Activated T-cell treated with anti-CD3 and anti-CD28 coated beads, Interleukin-2, amount 50 U/mL, for 4 hours (primary cell): ENCODE data around the gene GPD2. TPM values are rescaled to one million over a fixed set of nuclear protein-coding genes. Genes with fewer than 3 reads are reported as not detected.

Experiments
- ATAC-seq, 2 donors: fragments of 200-7000 bp; cut with Tn5 transposase; one replicate each; pipeline ENCODE4 v1.10.0; 2021
- DNase-seq: peaks from one replicate; pipeline ENCODE4 v3.0.0-alpha.2; 2020
- H3K27me3 Mint-ChIP-seq: one replicate; pipeline ENCODE4 v1.8.0; 2021; ENCODE audit warnings: low read depth, mixed read lengths
- H3K36me3 Mint-ChIP-seq: one replicate; pipeline ENCODE4 v1.8.0; 2022; ENCODE audit warnings: mixed read lengths; ENCODE audit not compliant: insufficient read depth
- H3K4me1 Mint-ChIP-seq: one replicate; pipeline ENCODE4 v1.8.0; 2021; ENCODE audit warnings: low read depth, mixed read lengths
- H3K4me3 Mint-ChIP-seq: one replicate; pipeline ENCODE4 v1.8.0; 2021; ENCODE audit warnings: mild to moderate bottlenecking, moderate library complexity, mixed read lengths
- H3K9me3 Mint-ChIP-seq: one replicate; pipeline ENCODE4 v1.8.0; 2021; ENCODE audit warnings: mixed read lengths
- total RNA-seq, 3 donors: library from RNA; stranded (reverse); gene quantifications; one replicate each; pipeline ENCODE4 v1.2.1, GENCODE V29; 2021

The GPD2 gene
- total RNA-seq, 3 donors from 2014 or later: 20.7 to 21.1 (median 21.0) TPM

GRCh38 chr2:156626931-156627330, 190.8 kb downstream of the GPD2 start:
- ATAC-seq (no peak), DNase-seq (no peak)
- H3K9me3 Mint-ChIP-seq: peaks cover 7% of the 10 kb centered on the region
- no peaks in the 10 kb centered on the region for H3K4me1 Mint-ChIP-seq
- peaks cover 13% of the 10 kb centered on the region for H3K27me3 Mint-ChIP-seq
- no peaks in the 10 kb centered on the region for H3K36me3 Mint-ChIP-seq
- no peak overlapping the region for H3K4me3 Mint-ChIP-seq

DNA sequence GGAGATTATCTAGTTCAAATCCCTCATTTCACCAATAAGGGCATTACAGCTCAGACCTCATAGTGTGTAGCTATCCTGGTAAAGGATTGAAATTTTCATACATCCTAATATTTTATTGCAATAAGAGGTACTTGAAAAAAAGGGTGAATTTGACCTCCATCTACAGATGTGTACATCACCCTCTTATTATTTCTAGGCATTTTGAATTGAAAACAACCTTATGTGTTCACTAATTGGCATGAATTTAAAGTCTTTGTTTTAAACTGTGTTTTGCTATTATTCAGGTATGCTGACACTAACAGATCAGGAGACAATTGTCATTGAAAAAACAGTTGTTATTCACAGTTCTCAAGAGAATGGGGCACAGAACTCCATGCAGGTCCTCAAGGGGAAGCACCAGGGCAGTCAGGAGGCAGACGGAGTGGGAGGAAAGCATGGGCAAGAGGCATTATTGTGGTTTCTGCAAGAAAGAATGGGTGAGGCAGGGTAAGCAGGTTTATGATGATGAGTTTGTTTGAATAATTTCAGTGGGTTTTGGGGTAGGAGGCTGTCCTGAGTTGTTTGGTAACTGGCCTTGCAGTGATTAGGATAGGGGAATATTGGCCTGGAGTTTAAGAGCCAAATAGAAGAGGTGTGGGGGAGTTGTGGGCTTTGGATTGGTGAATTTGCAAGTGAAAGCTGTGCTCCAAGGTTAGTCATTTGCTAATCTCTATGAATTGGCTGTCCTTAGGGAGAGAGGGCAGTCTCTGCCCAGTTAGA, 194.6 kb downstream of the GPD2 start:
- no peak for ATAC-seq
- Mint-ChIP-seq H3K27me3 (peaks cover 8% of the 10 kb centered on the region), H3K4me3 (no peak overlapping the region), H3K4me1 (no peaks in the 10 kb centered on the region), H3K36me3 (no peaks in the 10 kb centered on the region), H3K9me3 (no peaks in the 10 kb centered on the region)
- DNase-seq: no peak

- no peaks in the 10 kb centered on the region for H3K4me1 Mint-ChIP-seq
- no peak overlapping the region for H3K4me3 Mint-ChIP-seq
- no peaks in the 10 kb centered on the region for H3K36me3 Mint-ChIP-seq
- ATAC-seq (no peak), DNase-seq (no peak)
- peaks cover 13% of the 10 kb centered on the region for H3K27me3 Mint-ChIP-seq
- peaks cover 4% of the 10 kb centered on the region for H3K9me3 Mint-ChIP-seq
Measured at GRCh38 chr2:156635646-156636045, 199.5 kb downstream of the GPD2 start.

Other genes starting within 250 kb of the GPD2 start
- 10 to 100 TPM; 27.8 to 29.7 (median 29.6) TPM for gene NR4A2, start 103.7 kb upstream of the GPD2 start, total RNA-seq